Middle frontal gyrus (tissue), 1 donor: ENCODE data around the gene DNAJB11.
A peak's percentile ranks its signal among the peaks of the same experiment; 100 is the strongest.
"Not testable (repeated sequence)": the region's sequence is repeated elsewhere in the genome, so short reads cannot be mapped to it uniquely, and the experiment has no call there.

ENCODE experiments used
- DNase-seq: peaks from one replicate; pipeline ENCODE4 v3.0.0-alpha.2; 2015; ENCODE audit warnings: low spot score; ENCODE audit errors: extremely low spot score

The DNAJB11 gene

DNA sequence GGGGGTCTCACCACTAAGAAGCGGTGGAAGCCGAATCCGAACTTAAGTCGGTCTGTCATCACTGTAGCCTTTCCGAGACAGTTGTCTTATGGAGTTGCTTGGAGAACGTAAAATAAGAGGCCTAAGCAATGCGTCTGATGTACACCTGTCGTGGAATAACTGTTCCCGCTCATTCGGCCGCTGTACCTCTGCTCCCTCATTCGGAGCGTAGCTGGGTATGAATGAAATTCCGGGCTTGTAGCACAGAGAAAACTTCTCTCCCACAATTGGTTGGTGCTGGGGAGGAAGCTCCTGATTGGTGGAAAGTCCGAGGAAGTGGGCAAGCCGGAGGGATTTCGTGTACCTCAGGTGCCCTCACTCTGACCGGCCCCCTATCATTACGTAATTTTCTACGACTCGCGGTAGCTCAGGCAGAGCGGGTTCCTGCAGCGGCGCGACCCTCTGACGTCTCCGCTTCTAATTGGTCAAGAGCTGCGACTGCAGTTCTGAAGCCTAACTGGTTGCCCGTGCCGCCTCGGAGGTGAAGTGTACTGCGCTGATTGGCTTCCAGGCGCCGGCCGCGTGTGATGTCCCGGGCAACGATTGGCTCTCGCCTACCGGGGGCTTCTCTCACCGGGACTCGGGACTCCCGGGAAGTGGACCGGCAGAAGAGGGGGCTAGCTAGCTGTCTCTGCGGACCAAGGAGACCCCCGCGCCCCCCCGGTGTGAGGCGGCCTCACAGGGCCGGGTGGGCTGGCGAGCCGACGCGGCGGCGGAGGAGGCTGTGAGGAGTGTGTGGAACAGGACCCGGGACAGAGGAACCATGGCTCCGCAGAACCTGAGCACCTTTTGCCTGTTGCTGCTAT, at the start of gene DNAJB11:
Gene DNAJB11, plus strand, starts transcription at position 625 of the 845 bp plus-strand sequence. Its CDS starts 178 bp downstream, at position 803.
- DNase-seq: peak; percentile 99

DNA sequence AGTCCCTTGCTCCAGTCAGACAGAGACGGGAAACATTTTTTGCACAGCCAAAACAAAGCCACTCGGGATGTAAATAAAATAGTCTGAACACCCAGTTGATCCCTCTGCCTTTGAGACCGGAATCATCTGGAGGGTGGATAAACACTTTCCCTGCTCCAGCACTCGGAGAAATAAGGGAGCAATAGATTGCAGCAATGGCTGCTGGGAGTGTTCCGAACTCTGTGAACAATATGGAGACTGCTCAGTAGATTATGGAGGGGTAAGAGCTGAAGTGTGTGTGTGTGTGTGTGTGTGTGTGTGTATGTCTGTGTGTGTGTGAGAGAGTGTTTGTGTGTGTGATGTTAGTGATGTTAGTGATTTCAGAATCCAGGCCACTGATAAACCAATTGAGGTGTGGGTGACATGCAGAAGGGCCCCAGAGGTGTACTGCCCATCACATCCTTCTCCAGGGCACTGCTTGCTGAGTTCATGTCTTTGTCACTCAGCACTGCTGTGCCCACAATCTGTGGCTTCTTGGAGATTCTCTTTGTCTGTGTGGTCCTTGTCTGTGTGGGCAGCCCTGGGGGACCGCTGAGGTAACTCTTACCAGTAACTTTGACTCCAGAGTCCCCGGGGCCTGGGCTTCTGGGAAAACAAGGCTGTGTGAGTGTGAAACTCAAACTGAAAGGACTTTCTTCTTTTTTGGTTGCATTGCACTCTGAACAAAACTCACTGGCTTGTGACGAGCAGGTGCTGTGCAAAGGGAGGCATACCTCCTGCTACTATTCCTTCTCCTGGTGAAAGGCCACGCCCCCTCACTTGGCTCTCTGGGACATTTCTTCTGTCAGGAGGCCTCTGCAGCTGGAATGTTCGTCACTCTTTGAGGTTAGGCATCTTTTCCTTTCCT, 49.3 kb upstream of the DNAJB11 start:
- DNase-seq: no peak

DNA sequence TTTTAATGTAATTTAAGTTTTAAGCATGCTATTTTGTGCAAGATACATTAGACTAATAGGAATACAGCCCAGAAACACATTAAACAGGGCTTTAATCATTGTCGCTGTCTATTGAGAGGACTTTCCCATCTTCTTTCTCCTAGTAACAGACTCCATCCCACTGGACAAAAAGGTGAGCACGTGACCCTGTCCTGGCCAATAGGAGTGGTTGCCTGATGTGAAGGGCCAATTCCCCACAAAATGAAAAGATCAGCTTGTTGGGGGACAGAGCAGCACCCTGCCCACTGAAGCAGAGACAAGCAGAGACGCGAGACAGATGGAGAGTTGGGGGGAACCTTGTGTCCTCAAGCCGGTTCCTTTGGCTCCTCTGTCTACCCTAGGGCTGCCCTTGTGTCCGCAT, 47.5 kb upstream of the DNAJB11 start:
- no peak for DNase-seq

- DNase-seq: no peak
These were observed 47.1 kb upstream of the DNAJB11 start for GRCh38 chr3:186523434-186523833.

GRCh38 chr3:186524616-186525015, 45.9 kb upstream of the DNAJB11 start:
- DNase-seq: no peak

- DNase-seq: no peak
These were observed 44.9 kb upstream of the DNAJB11 start for GRCh38 chr3:186525369-186526255.

DNA sequence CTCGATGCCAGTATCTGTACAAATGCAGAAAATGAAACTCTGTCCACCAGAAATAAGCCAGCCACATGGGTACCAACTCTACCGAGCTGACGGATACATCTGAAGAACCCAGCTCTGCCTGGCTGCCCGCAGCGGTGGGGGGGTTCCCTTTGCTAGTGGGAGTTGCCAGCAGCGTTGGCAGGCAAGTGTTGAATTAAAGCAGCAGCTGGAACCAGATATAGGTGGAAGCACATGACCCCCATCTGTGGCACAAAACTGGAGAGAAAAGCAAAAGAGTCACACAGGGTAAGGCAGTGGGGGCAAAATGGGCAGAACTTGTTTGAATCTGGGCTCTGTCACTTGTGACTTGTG, 44.3 kb upstream of the DNAJB11 start:
- DNase-seq: no peak

DNA sequence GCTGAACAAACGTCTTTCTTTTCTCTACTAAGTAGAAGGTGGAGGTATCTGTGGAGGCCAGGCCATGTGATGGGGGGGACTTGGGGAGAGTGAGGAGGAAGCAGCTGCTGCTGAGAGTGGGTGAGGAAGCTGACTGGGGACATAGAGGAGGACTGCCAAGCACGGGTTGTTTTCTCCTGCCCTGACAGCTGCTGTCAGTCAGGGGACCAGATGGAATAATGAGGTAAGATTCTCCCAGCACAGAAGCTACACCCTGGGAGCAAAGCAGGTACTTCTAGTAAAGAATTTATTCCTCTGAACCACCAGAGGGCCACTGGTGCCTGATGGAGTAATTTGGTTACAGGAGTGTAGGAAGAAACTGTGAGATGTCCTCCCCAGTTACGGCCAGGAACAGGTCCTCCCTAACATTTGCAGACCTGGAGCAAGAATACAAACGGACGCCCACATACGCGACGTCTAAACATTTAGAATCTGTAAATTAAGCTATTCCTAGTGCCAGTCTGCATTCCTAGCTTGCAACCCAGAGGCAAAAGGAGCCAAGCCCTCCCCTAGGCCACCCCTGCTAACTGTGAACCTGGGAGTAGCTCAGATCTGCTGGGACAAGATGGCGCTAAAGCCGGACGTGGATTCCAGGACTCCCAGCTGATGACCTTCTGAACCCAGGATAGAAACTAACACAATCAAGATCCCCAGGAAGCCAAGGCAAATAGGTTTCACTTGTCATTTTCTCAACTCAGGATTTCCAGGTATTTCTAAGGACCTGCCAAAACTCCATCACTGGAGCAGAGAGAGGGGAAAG, 41.1 kb upstream of the DNAJB11 start:
- no peak for DNase-seq

DNA sequence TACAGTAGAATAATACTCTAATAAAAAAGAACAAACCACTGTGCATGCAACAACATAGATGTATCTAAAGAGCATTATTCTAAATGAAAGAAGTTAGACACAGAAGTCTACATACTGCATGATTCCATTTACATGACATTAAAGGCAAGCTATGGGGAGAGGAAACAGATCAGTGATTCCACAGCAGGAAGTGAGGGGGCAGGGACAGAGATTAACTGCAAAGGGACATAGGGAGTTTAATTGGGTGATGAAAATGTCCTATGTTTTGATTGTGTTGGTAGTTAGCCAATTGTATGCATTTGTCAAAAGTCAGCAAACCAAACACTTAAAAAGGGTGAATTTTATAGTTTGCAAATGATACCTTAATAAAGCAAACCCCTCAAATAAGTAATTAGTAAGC, 40.1 kb upstream of the DNAJB11 start:
- DNase-seq: no peak

- DNase-seq: not testable (repeated sequence)
These were observed 38.8 kb upstream of the DNAJB11 start for GRCh38 chr3:186531694-186532093.

GRCh38 chr3:186532598-186533072, 37.9 kb upstream of the DNAJB11 start:
- no peak for DNase-seq

DNA sequence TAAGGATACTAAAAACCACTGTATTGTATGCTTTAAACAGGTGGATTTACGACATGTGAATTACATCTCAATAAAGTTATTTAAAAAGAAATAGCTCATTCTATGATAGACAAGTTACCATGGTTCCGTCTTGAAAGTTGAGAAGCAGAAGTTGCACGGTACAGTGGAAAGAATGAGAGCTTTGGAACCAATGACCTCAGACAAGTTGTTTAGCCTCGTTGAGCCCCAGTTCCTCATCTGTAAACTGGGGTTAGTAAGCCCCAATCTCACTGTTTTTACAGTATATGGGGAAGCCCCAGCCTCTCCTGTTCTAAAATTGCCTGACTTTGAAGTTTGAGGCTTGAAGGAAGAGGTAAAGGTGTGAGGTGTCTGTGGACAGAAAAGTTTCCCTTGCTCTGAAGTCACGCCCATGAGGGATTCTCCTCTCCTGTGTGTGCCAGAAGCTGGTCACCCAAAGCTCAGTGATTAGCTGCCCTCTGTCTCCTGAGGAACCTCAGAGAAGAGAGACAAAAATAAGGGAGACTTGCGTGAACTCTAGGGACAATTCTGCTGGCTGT, 36.3 kb upstream of the DNAJB11 start:
- DNase-seq: no peak

GRCh38 chr3:186536883-186537844, 33.4 kb upstream of the DNAJB11 start:
- no peak for DNase-seq

DNA sequence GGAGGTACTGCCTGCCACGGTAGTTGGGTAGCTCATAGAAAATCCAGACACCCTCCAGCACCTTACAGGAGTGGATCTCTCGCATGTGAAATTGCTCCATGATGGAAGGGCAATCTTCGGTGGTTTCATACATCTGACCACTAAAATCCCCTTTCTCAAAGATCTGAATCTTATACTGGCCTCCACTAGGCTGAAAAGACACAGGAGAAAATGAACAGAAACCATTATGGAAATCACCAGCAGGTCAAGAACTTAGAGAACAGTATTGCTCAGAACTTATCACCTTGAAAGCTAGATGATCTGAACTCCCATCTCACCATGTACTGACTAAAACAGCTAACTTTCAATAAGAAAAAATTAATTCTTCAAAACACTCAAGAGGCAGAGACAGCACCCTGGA, 31.7 kb upstream of the DNAJB11 start:
- DNase-seq: no peak

GRCh38 chr3:186540221-186540834, 30.2 kb upstream of the DNAJB11 start:
- DNase-seq: peak; percentile 82

GRCh38 chr3:186540835-186541226, 29.7 kb upstream of the DNAJB11 start:
- DNase-seq: no peak

DNA sequence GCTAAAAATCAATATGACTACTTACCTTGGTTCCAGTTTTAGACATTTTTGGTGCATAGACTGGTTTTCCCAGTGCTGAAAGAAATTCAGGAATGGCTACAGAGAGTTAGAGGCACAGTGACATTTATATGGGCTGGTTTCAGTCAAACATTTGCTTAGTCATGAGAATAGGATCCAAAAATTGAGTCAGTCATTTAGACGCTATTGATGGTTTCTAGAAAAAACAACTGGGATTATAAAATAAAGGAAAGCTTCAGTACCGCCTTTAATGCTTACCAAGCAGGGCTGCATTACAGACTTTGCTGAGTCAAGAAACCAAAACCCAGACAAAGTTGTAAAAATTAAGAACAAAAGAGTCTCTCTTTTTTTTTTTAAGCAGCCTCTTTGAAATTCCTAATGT, 26.2 kb upstream of the DNAJB11 start, which contains the start of gene CRYGS:
Gene CRYGS, minus strand, starts transcription at position 100 of the 400 bp plus-strand sequence. Its CDS starts 54 bp downstream, at position 46.
- DNase-seq: no peak

GRCh38 chr3:186549497-186549896, 21.0 kb upstream of the DNAJB11 start:
- no peak for DNase-seq
